Measurements from ENCODE around the gene MTM1. TPM values are rescaled to one million over a fixed set of nuclear protein-coding genes. Genes with fewer than 3 reads are reported as not detected.

The MTM1 gene
- total RNA-seq, 4 donors from 2014 or later = 15.4 to 18.4 (median 16.7) TPM

DNA sequence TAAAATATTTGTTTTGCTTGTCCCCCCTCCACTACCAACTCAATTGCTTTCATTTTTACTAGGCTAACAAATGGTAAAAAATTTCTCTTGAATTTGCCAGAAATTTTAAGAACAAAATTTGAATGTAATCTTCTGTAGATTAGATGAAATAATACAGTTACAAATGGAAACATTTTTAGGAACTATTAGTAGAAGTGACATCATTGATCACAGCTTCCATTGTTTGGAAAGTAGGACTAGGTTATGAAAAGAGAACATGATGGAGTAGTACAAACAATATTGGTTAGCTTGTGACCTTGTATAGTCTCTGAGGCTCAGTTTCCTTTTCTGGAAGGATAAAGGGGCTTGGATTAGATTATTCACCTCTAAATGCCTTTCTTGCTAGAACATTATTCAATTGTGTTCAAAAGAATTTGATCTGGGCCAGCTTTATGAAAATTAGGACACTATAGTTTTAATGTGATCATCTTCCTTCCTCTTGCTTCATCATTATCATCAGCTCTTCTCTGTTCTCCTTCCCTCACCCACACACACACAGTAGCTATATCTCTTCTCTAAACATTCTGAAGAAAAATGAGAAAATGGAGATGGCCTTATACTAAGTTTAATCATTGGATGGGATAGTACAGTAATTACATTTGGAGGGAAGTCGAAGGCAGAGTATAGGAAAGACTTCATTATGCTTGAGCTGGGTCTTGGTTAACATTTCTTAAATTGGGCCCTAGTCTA lies 134.7 kb downstream of the MTM1 start:
- no peak for DNase-seq (ENCODE audit: low spot score in 2 of 2)
- Histone ChIP-seq H3K27me3 (no peaks in the 10 kb centered on the region), H3K27ac (no peak overlapping the region), H3K4me3 (no peak overlapping the region), H3K36me3 (no peaks in the 10 kb centered on the region), H3K9me3 (no peaks in the 10 kb centered on the region), H3K4me1 (no peaks in the 10 kb centered on the region)
- TF ChIP-seq POLR2A (IDR thresholded peaks at IDR 0.05) (no peak), EP300 (IDR thresholded peaks at IDR 0.05) (no peak), POLR2AphosphoS5 (IDR thresholded peaks at IDR 0.05) (no peak)
- TF ChIP-seq, protein P1, sequence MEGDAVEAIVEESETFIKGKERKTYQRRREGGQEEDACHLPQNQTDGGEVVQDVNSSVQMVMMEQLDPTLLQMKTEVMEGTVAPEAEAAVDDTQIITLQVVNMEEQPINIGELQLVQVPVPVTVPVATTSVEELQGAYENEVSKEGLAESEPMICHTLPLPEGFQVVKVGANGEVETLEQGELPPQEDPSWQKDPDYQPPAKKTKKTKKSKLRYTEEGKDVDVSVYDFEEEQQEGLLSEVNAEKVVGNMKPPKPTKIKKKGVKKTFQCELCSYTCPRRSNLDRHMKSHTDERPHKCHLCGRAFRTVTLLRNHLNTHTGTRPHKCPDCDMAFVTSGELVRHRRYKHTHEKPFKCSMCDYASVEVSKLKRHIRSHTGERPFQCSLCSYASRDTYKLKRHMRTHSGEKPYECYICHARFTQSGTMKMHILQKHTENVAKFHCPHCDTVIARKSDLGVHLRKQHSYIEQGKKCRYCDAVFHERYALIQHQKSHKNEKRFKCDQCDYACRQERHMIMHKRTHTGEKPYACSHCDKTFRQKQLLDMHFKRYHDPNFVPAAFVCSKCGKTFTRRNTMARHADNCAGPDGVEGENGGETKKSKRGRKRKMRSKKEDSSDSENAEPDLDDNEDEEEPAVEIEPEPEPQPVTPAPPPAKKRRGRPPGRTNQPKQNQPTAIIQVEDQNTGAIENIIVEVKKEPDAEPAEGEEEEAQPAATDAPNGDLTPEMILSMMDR (IDR thresholded peaks at IDR 0.05) = no peak
- 78% methylated on average over 1 of the region's 1 CpG for WGBS

DNA sequence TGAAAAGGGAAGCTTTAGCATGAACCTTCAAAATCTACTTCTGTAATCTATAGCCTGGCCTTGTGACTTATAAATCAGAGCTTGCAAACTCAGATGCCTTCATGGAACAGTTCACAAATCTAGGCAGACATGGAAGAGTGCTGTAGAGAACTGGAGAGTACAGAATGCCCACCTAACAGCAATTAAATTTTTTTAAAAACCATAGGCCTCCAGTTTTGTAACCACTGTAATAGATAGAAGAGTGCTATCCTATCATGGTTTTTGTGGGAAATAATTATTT lies 135.2 kb downstream of the MTM1 start:
- no peaks in the 10 kb centered on the region for H3K4me1 ChIP-seq
- no peak for TF ChIP-seq POLR2AphosphoS5 (IDR thresholded peaks at IDR 0.05)
- TF ChIP-seq EP300 (IDR thresholded peaks at IDR 0.05) = no peak
- TF ChIP-seq, protein P1 (IDR thresholded peaks at IDR 0.05) = no peak
- TF ChIP-seq POLR2A (IDR thresholded peaks at IDR 0.05) = no peak
- H3K27ac ChIP-seq = no peak overlapping the region
- H3K9me3 ChIP-seq = no peaks in the 10 kb centered on the region
- no peak for DNase-seq (ENCODE audit: low spot score in 2 of 2)
- H3K36me3 ChIP-seq = no peaks in the 10 kb centered on the region
- H3K27me3 ChIP-seq = no peaks in the 10 kb centered on the region
- H3K4me3 ChIP-seq = no peak overlapping the region

DNA sequence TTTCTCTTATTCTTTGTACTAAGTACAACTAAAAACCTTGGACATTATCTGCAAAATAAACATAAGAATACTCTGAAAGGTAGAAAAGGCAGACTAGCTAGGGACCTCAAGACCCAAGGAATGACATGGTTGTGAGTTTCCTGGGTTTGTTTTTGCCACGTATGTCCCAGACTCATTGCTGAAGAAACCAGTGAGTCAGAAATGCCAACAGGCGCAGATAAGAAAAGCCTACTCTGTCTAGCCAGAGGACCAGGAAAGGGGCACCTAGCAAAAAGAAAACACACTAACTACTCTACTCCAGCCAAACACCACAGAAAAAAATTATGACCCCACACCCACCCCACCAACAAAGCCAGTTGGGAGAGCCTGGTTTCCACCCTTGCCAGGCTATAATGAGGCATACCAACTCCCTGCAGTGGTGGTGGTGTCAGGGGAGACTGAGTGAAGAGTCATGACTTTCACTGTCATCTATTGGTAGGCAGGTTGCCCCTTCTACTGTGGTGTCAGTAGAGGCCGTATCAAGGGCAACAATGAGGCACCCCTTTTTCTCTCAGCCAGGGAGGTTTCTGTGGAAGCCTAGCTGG lies 135.7 kb downstream of the MTM1 start:
- Histone ChIP-seq H3K4me3 (no peak overlapping the region), H3K9me3 (no peaks in the 10 kb centered on the region), H3K4me1 (no peaks in the 10 kb centered on the region), H3K27me3 (no peaks in the 10 kb centered on the region), H3K36me3 (no peaks in the 10 kb centered on the region), H3K27ac (no peak overlapping the region)
- WGBS = 76% methylated on average over 3 of the region's 3 CpGs
- no peak for DNase-seq (ENCODE audit: low spot score in 2 of 2)
- TF ChIP-seq EP300 (IDR thresholded peaks at IDR 0.05) = no peak
- no peak for TF ChIP-seq POLR2A (IDR thresholded peaks at IDR 0.05)
- no peak for TF ChIP-seq POLR2AphosphoS5 (IDR thresholded peaks at IDR 0.05)
- TF ChIP-seq, protein P1 (IDR thresholded peaks at IDR 0.05) = no peak

DNA sequence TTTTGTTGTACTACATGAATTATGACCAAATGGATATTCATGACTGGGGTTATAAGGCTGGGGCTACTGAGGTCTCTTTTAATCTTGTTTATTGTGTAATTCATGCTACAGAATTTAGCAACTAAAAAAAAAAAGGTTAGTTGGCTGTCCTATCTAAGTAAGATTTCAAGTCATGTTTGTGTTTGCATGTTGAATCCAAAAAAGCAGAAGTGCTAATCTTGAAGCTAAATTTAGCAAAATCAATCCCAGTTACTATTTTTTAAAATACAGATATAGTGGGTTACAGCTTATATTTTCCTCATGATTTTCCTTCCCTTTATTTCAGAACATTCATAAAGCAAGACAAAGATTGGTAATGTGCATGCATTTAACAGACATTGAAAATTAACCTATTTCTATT lies 144.2 kb downstream of the MTM1 start:
- no peaks in the 10 kb centered on the region for H3K9me3 ChIP-seq
- DNase-seq (ENCODE audit: low spot score in 2 of 2) = no peak
- no peak overlapping the region for H3K4me3 ChIP-seq
- peaks cover 3% of the 10 kb centered on the region for H3K4me1 ChIP-seq
- H3K36me3 ChIP-seq = no peaks in the 10 kb centered on the region
- TF ChIP-seq, protein P1 (IDR thresholded peaks at IDR 0.05) = no peak
- TF ChIP-seq POLR2AphosphoS5 (IDR thresholded peaks at IDR 0.05) (no peak), EP300 (IDR thresholded peaks at IDR 0.05) (no peak), POLR2A (IDR thresholded peaks at IDR 0.05) (no peak)
- H3K27me3 ChIP-seq = no peaks in the 10 kb centered on the region
- no peak overlapping the region for H3K27ac ChIP-seq

DNA sequence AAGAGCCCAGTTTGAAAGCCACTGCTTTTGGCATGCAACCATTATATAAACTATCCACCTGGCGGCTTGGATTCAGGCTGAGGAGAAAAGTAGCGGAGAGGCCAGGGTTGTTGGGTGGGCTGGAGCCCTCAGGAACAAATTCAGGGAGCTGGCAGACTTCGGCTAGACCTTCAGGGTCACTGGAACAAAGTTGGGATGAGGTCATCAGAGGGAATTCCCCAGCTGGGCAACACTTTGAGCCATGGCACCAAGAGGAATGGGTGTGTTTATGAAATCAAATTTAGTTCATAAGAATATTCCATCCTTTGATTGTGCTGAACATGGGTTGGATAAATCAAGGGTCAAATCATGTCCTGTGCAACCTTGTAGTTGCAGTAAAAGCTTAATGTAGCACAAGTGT lies 146.8 kb downstream of the MTM1 start:
- no peaks in the 10 kb centered on the region for H3K27me3 ChIP-seq
- no peak for DNase-seq (ENCODE audit: low spot score in 2 of 2)
- H3K4me1 ChIP-seq = peaks cover 3% of the 10 kb centered on the region
- no peak overlapping the region for H3K4me3 ChIP-seq
- H3K9me3 ChIP-seq = no peaks in the 10 kb centered on the region
- 62% methylated on average over 3 of the region's 3 CpGs for WGBS
- no peak overlapping the region for H3K27ac ChIP-seq
- no peaks in the 10 kb centered on the region for H3K36me3 ChIP-seq
- TF ChIP-seq POLR2A (IDR thresholded peaks at IDR 0.05) (no peak), EP300 (IDR thresholded peaks at IDR 0.05) (no peak), POLR2AphosphoS5 (IDR thresholded peaks at IDR 0.05) (no peak)
- TF ChIP-seq, protein P1 (IDR thresholded peaks at IDR 0.05) = no peak
